Dendritic cell treated with granulocyte-macrophage colony-stimulating factor and Interleukin-4, amounts not matched to agents 40 ng/mL and 50 ng/mL, for 4 days (primary cell): ENCODE results near the gene FCER2.
"Not testable (repeated sequence)": the region's sequence is repeated elsewhere in the genome, so short reads cannot be mapped to it uniquely, and the experiment has no call there.

ENCODE experiments used
- H3K27ac Mint-ChIP-seq: one replicate; pipeline ENCODE4 v1.8.0; 2022; ENCODE audit warnings: mild to moderate bottlenecking, mixed read lengths
- H3K27me3 Mint-ChIP-seq: one replicate; pipeline ENCODE4 v1.8.0; 2022; ENCODE audit warnings: mild to moderate bottlenecking, mixed read lengths
- H3K36me3 Mint-ChIP-seq: one replicate; pipeline ENCODE4 v1.8.0; 2022; ENCODE audit warnings: low read depth, mixed read lengths
- H3K4me1 Mint-ChIP-seq: one replicate; pipeline ENCODE4 v1.8.0; 2022; ENCODE audit warnings: low read depth, mixed read lengths
- H3K4me3 Mint-ChIP-seq: one replicate; pipeline ENCODE4 v1.8.0; 2022; ENCODE audit warnings: mild to moderate bottlenecking, moderate library complexity, mixed read lengths
- H3K9me3 Mint-ChIP-seq: one replicate; pipeline ENCODE4 v1.8.0; 2022; ENCODE audit warnings: mixed read lengths
- intact Hi-C: fragments of 100-400 bp; cut with micrococcal nuclease; formaldehyde crosslinking; loops from one replicate; pipeline ENCODE4 v1.15.0; 2022

Gene FCER2

GRCh38 chr19:7701654-7702457, at the start of gene FCER2:
FCER2 (minus strand) TSS chr19:7702131; CDS start chr19:7699760, 2,371 bp downstream.
- H3K4me3 Mint-ChIP-seq = peak within 1 kb of the TSS; percentile 44
- intact Hi-C loops = no loop called here
- peaks cover 86% of the 10 kb centered on the region for H3K4me1 Mint-ChIP-seq
- no peaks in the 10 kb centered on the region for H3K27me3 Mint-ChIP-seq
- H3K27ac Mint-ChIP-seq = peak within 1 kb of the TSS; percentile 96
- no peaks in the 10 kb centered on the region for H3K9me3 Mint-ChIP-seq
- H3K36me3 Mint-ChIP-seq = peaks cover 26% of the 10 kb centered on the region

DNA sequence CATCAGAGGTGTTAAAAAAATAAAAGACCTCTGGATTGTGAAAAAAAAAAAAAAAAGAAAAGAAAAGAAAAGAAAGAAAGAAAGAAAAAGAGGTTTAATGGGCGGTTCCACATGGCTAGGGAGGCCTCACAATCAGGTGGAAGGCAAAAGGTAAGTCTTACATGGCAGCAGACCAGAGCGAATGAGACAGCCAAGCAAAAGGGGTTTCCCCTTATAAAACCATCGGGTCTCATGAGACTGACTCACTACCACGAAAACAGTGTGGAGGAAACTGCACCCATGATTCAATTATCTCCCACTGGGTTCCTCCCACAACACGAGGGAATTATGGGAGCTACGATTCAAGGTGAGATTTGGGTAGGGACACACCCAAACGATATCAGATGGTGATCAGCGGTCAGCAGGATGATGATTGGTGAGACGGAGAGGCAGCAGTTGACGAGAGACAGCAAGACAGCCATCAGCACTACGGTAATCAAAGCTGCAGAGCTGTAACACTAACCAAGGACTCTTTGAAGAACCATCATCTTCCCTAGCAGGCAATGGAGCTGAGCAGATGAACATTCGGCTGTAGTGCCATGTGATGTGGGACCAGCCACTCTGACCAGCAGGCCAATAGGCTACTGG, 49.3 kb upstream of the FCER2 start:
- peaks cover 55% of the 10 kb centered on the region for H3K4me1 Mint-ChIP-seq
- H3K4me3 Mint-ChIP-seq = no peak overlapping the region
- H3K27me3 Mint-ChIP-seq = peaks cover 5% of the 10 kb centered on the region
- H3K9me3 Mint-ChIP-seq = peaks cover 17% of the 10 kb centered on the region
- H3K27ac Mint-ChIP-seq = peak overlapping the region; percentile 61
- intact Hi-C loops = no loop called here
- H3K36me3 Mint-ChIP-seq = peaks cover 13% of the 10 kb centered on the region

DNA sequence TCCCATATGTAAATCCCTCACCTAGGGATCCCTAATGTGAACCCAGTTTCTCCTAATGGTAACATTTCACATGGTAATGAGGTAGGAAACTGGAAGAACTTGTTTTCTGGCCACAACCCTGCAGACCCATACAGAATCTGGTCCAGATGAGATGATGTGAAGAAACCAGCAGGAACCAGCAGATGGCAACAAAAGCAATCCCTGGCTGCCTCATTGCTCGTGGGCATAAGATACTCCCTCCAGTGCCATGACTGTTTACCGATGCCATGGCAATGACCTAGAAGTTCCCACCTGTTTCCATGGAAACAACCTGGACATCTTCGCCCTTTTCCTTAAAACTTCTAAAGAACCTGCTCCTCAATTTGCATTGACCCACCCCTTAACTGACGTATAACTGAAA, 46.8 kb upstream of the FCER2 start:
- Mint-ChIP-seq H3K4me1 (peaks cover 66% of the 10 kb centered on the region), H3K27ac (peak overlapping the region; percentile 25), H3K9me3 (peaks cover 9% of the 10 kb centered on the region), H3K4me3 (no peak overlapping the region), H3K36me3 (peaks cover 36% of the 10 kb centered on the region), H3K27me3 (peaks cover 5% of the 10 kb centered on the region)
- intact Hi-C loops = loop anchor here (2.0 to 5.0 kb wide), 2 partner anchors 34 to 50 kb away; no protein-coding TSS in a partner anchor

DNA sequence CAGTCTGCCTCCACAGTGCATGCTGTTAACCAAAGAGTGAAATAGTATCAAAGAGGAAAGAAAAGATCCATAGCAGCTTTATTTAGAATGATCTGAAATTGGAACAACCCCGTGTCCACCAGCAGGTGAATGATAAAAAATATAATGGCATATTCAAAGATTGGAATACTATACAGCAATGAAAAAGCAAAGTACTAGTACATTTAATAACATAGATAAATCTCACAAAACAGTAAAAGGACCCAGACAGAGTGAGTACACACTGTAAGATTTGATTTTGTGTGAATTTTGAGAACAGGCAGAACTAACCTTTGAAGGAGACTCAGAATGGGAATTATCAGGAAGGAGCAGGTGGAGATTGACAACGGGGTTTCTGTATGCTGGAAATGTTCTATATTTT, 46.2 kb upstream of the FCER2 start:
- H3K9me3 Mint-ChIP-seq = peaks cover 9% of the 10 kb centered on the region
- intact Hi-C loops = loop anchor here (2.0 to 5.0 kb wide), 2 partner anchors 34 to 51 kb away; no protein-coding TSS in a partner anchor

GRCh38 chr19:7746903-7747884, 45.3 kb upstream of the FCER2 start, which contains the start of gene CD209:
CD209 (minus strand) TSS chr19:7747534; CDS start chr19:7747511, 23 bp downstream.
- H3K9me3 Mint-ChIP-seq = peaks cover 9% of the 10 kb centered on the region
- intact Hi-C loops = loop anchor here (5.0 kb wide), 1 partner anchor 35 kb away; no protein-coding TSS in a partner anchor
- peaks cover 2% of the 10 kb centered on the region for H3K27me3 Mint-ChIP-seq
- peak within 1 kb of the TSS; percentile 96 for H3K27ac Mint-ChIP-seq
- peak within 1 kb of the TSS; percentile 93 for H3K4me3 Mint-ChIP-seq
- peaks cover 52% of the 10 kb centered on the region for H3K36me3 Mint-ChIP-seq
- H3K4me1 Mint-ChIP-seq = peaks cover 75% of the 10 kb centered on the region

More for the DNA sequence above, 46.2 kb upstream of the FCER2 start:
- no peak overlapping the region for H3K4me3 Mint-ChIP-seq
- peaks cover 42% of the 10 kb centered on the region for H3K36me3 Mint-ChIP-seq
- H3K27ac Mint-ChIP-seq = peak overlapping the region; percentile 96
- H3K27me3 Mint-ChIP-seq = peaks cover 4% of the 10 kb centered on the region
- peaks cover 68% of the 10 kb centered on the region for H3K4me1 Mint-ChIP-seq

- Mint-ChIP-seq H3K4me3 (peak overlapping the region; percentile 93), H3K4me1 (peaks cover 80% of the 10 kb centered on the region), H3K36me3 (peaks cover 61% of the 10 kb centered on the region), H3K27ac (peak overlapping the region; percentile 96)
- not testable (repeated sequence) for H3K27me3 Mint-ChIP-seq, H3K9me3 Mint-ChIP-seq
- intact Hi-C loops = loop anchor here (5.0 kb wide), 1 partner anchor 36 kb away; no protein-coding TSS in a partner anchor
Measured at GRCh38 chr19:7746306-7746705, 44.4 kb upstream of the FCER2 start.

GRCh38 chr19:7744871-7745650, 43.1 kb upstream of the FCER2 start:
- Mint-ChIP-seq H3K27me3 (no peaks in the 10 kb centered on the region), H3K4me1 (peaks cover 80% of the 10 kb centered on the region), H3K36me3 (peaks cover 73% of the 10 kb centered on the region), H3K27ac (peak overlapping the region; percentile 71), H3K9me3 (no peaks in the 10 kb centered on the region), H3K4me3 (peak overlapping the region; percentile 77)
- intact Hi-C loops = loop anchor here (5.0 kb wide), 1 partner anchor 37 kb away; no protein-coding TSS in a partner anchor

GRCh38 chr19:7744199-7744786, 42.4 kb upstream of the FCER2 start:
- H3K27me3 Mint-ChIP-seq = no peaks in the 10 kb centered on the region
- peak overlapping the region; percentile 77 for H3K4me3 Mint-ChIP-seq
- H3K27ac Mint-ChIP-seq = peak overlapping the region; percentile 71
- intact Hi-C loops = no loop called here
- H3K36me3 Mint-ChIP-seq = peaks cover 81% of the 10 kb centered on the region
- peaks cover 87% of the 10 kb centered on the region for H3K4me1 Mint-ChIP-seq
- H3K9me3 Mint-ChIP-seq = no peaks in the 10 kb centered on the region

DNA sequence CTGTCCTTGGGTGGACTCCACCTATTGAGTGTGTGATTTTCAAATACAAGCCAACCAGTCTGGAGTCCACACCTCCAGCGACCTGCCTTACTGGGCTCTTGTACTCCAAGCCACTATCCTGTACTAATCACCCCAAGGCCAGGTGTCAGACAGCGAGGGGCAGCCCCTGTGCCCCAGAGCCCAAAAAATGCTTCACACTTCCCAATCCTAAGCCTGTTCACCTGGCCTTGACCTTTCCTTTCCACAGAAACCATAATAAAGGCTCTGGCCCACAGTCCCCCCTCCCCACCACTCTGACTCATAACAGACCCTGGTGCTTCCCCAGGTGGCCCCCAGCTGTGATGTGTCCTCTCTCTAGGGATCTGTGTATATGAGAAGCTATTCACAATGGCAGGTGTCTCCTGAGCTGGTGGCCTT, 41.5 kb upstream of the FCER2 start:
- Mint-ChIP-seq H3K27me3 (no peaks in the 10 kb centered on the region), H3K4me3 (peak overlapping the region; percentile 77), H3K36me3 (peaks cover 90% of the 10 kb centered on the region), H3K4me1 (peaks cover 88% of the 10 kb centered on the region), H3K9me3 (no peaks in the 10 kb centered on the region), H3K27ac (peak overlapping the region; percentile 71)
- intact Hi-C loops = no loop called here

GRCh38 chr19:7742991-7743390, 41.1 kb upstream of the FCER2 start:
- no peaks in the 10 kb centered on the region for H3K27me3 Mint-ChIP-seq
- H3K4me1 Mint-ChIP-seq = peaks cover 87% of the 10 kb centered on the region
- peaks cover 94% of the 10 kb centered on the region for H3K36me3 Mint-ChIP-seq
- intact Hi-C loops = no loop called here
- H3K4me3 Mint-ChIP-seq = peak overlapping the region; percentile 77
- H3K9me3 Mint-ChIP-seq = no peaks in the 10 kb centered on the region
- H3K27ac Mint-ChIP-seq = peak overlapping the region; percentile 71

DNA sequence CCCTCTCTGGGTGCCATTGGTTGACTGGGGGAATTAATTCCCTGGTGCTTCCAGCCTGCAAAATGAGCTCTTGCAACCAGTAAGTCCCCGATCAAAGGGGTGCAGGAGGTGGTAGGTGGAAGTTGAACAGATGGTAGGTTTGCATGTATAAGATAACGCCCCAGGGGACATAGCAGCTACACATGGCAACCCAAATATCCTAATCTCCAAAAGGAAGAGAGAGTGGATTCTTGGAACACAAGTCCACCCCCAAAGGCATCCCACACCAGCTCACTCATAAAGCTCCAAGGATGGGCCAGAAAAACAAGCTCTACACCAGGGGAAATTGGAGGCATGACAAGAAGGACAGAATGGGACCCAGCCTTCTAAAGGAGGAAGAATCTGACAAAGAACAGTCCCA, 40.6 kb upstream of the FCER2 start:
- no peaks in the 10 kb centered on the region for H3K9me3 Mint-ChIP-seq
- H3K36me3 Mint-ChIP-seq = peaks cover 98% of the 10 kb centered on the region
- intact Hi-C loops = no loop called here
- H3K4me1 Mint-ChIP-seq = peaks cover 87% of the 10 kb centered on the region
- peak overlapping the region; percentile 71 for H3K27ac Mint-ChIP-seq
- H3K27me3 Mint-ChIP-seq = no peaks in the 10 kb centered on the region
- peak overlapping the region; percentile 42 for H3K4me3 Mint-ChIP-seq

GRCh38 chr19:7740682-7741054, 38.7 kb upstream of the FCER2 start:
- Mint-ChIP-seq H3K36me3 (peaks cover 88% of the 10 kb centered on the region), H3K27me3 (no peaks in the 10 kb centered on the region), H3K9me3 (no peaks in the 10 kb centered on the region), H3K4me3 (peak overlapping the region; percentile 61), H3K27ac (peak overlapping the region; percentile 87), H3K4me1 (peaks cover 92% of the 10 kb centered on the region)
- intact Hi-C loops = loop anchor here (2.0 kb wide), 1 partner anchor 42 kb away; no protein-coding TSS in a partner anchor
